ENCODE measurements around the gene SERPINB7.

SERPINB7 gene

DNA sequence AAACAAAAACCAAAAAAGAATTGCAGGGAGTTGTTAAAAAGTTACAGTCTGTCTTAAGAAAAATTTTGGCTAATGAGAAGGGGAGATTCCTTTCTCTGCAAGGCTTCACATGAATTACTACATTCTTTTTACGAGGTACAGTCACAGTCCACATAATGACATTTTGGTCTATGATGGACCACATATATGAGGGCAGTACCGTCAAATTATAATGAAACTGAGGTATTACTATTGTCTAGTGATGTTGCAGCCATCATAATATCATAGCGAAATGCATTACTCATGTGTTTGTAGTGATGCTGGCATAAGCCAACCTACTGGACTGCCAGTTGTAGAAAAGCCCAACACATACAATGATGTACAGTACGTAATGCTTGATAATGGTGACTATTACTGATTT is 12.5 kb downstream of the SERPINB7 start:
- DNase-seq (ENCODE audit: low read depth), result no peak

DNA sequence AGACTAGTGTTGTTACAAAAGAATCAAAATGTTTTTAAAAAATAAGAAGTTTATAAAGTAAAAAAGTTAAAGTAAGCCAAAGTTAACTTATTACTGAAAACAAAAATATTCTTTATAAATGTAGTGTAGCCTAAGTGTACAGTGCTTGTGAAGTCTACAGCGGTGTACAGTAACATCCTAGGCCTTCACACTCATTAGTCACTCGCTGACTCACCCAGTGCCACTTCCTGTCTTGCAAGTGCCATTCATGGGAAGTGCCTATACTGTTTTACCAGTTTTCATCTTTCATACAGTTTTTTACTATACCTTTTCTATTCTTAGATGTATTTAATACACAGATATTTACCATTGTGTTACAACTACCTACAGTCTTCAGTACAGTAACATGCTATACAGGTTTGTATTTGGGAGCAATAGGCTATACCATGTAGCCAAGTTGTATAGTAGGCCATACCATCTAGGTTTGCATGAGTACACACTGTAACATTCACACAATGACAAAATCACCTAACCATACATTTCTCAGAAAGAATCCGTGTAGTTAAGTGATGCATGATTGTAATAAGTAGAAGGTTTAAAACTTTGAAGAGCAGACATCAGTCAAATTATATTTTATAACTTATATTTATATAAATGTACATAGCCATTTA is 13.4 kb downstream of the SERPINB7 start:
- DNase-seq (ENCODE audit: low read depth), result peak; percentile 25

DNA sequence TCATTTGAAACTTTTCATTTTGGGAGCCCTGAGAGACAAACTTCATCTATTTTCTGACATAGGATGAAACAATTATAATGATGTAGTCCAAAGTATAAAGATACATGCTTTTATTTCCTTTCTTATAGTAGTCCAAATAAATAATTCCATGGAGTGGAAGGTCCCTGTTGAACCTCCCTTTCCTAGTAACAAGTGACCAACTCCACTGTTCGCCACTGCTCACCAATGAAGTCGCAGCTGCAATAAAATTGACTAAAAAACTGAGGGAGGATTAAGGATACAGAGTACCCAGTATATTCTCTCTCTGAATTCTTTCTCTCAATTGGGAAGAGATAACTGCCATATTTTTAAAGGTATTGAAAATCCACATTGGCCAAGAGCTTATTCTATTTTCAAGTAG is 14.1 kb downstream of the SERPINB7 start:
- DNase-seq (ENCODE audit: low read depth), result no peak

DNA sequence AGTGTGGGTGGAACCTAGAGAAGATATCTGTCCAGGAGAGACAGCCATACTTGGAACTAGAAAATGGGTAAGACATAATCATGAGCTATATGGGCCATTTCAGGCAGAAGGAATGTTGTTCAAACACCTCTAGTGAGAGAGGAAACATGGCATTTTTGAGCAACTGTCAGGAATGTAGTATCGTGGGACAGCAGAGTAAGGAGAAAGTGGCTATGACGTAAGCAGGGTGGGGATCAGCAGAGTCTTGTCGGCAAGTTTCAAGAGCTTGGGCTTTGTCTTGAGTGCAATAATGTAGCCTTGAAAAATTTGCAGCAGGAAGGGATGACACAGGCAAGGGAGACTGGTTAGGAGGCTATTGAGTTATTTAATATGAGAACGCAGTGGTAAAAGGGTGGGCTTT is 20.4 kb downstream of the SERPINB7 start:
- no peak for DNase-seq (ENCODE audit: low read depth)

DNA sequence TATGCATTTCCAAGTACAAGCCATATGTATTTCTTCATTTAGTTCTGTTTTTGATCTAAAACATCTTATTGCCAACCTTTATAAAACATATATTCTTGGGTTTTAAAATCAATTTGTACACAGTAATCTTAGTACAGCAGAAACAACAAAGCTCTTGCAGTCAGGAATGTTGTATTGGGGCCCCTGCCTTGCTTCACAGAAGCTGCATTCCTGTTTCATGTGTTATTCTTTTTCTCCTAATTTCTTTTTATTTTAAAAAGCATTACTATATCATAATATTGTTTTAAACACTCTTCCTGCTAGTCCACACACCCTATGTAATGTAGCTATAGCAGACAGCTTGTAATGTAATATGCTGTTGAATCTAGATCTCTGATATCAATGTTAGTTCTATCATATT is 24.0 kb downstream of the SERPINB7 start:
- no peak for DNase-seq (ENCODE audit: low read depth)

DNA sequence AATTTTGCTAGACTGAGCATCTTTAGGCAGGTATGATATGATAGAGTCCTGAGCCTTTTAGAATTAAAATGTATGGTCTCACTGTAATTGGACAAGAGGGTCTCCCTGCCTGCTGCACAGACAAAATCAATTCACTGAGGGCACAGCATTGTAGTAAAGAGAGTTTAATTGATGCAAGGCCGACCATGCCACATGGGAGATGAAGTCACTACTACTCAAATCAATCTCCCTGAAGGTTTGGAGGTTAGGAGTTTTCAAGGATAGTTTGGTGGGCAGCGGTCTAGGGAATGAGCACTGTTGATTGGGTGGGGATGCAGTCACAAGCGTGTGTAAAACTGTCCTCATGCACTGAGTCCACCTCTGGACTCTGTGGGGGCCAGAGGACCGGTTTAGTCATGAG is 26.1 kb downstream of the SERPINB7 start:
- no peak for DNase-seq (ENCODE audit: low read depth)

DNA sequence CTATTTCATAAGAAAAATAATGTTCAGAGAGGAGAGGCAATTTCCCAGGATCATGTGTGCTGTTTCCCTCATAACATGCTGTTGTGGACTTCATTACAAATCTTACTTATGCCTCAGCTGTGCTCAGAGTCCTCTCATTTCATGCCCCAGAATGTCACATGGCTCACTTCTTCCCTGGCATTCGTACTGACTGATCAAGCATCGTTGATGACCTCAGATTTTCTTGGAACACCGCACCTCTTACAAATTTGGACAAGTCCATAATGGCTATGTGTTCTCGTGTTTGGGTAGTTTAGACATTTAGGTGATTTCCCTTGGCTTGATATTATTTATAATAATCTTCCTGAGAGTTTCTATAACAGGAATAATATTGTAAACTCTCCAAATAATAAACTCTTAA is 32.9 kb downstream of the SERPINB7 start:
- DNase-seq (ENCODE audit: low read depth), result no peak

DNA sequence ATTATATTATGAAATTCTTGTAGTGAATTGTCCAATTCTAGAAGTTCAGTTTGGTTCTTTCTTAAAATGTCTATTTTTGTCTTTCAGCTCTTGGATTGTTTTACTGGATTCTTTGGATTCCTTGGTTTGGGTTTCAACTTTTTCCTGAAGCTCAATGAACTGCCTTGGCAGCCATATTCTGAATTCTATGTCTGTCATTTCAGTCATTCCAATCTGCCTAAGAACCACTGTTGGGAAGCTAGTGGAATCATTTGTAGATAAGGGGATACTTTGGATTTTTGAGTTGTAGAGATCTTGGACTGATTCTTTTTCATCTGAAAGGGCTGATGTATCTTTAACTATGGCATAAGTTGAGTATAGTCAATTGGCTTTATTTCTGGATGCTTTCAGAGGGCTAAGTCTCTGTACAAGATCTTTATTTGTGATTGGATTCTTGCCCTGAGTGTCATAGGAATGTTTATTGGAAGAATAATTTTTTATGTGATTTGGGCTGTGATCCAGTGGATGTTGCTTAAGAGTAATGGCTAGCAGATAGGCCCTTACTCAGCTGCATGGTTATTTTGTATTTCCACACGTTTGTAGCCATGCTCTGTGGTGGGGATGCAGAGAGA is 42.3 kb downstream of the SERPINB7 start:
- no peak for DNase-seq (ENCODE audit: low read depth)

DNA sequence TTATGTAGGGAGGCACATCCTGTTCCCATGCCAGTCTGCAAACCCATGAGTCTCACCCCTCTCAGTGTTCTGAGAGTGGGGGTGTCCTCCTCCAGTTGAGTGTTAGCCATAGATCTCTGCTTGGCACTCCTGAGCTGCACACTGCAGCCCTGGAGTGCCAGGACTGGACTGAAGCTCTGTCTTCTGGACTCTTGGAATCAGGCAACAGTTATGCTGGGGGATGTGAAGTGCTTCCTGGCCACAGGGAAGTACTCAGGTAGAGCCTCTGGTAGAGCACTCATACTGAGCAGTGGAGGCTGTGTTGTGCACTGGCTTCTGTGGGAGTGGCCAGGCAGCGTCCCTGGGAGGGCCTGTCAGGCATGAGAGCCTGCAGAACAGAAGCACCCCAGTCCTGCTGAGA is 43.0 kb downstream of the SERPINB7 start:
- DNase-seq (ENCODE audit: low read depth), result no peak

DNA sequence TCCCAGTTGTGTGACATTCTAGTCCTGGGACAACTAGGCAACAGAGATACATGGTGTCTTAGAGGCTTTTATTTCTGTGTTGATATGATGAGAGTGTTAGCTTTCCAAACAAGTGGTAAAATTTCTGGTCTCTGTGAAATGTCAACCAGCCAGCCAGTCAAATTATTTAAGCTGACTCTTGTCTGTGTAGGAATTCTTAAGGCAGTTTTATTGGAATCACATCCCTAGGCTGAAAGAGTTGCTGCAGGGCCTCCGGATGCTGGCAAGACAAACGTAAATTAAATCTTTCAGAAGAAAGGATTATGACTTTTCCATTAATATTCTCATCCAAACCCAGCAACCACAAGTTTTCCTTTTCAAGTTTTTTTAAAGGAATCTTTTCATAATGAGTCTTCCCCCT is 44.6 kb downstream of the SERPINB7 start:
- no peak for DNase-seq (ENCODE audit: low read depth)

DNA sequence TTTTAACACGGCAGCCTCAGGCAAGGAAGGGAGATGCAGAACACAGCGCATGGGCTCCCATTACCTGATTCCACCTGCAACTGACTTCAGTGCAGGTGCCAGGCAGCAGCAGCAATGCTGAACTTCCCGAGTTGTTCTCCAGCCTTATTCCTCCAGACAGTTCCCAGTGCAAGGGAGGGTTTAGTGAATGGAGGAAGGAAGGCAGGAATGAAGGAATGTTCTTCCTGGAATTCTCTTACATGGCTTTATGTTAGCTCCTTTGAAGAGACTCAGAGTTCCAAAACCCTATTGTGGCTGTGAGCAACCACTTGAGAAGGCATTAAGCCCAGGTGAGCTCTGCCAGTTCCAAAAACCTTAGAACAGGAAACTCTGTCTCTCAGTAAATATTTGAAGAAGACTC is 45.5 kb downstream of the SERPINB7 start:
- DNase-seq (ENCODE audit: low read depth), result no peak

DNA sequence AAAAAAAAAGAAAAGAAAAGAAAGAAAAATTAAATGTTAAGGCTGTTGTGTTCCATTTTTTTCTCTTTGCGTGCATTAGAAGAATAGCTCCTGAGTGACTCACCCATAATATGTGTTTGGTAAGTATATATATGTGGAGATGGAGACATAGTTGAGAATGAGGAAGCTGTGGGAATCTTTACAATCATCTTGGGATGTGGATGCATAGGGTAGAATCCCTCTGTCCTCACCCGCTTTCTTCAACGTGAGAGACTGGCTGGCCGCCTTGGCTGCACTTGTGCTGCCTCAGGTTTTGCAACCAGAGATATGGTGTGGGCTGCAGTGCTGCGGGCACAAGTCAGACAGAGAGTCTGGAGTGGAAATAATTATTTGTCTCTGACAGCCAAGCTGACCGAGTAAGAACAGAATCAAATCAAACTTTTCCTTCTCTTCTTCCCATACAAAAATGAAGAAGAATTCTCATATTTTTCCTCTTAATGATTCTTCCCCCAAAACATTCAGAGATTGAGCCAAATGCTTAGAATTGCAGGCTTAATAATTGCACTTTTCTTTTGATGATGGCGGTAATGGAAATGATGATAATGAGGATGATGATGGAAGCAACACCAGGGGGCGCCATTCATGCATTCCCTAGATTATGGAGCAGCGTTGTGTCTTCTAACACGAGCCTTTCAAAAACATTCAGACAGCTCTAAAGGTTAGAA is 48.5 kb downstream of the SERPINB7 start:
- DNase-seq (ENCODE audit: low read depth), result peak; percentile 13

DNA sequence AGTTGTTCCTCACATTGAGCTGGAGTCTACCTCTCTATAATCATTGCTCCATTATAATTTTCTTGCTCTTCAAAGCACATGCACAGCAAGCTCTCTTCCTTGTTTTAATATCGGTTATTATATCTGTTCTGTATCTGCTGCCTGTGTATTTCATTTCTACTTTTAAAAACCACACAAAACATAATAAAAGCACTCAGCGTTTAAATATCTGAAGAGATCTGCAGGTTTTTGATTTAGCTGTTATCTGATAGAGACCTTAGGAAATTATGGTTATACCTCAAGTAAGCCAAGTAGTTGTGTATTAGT is 49.0 kb downstream of the SERPINB7 start:
- no peak for DNase-seq (ENCODE audit: low read depth)

DNA sequence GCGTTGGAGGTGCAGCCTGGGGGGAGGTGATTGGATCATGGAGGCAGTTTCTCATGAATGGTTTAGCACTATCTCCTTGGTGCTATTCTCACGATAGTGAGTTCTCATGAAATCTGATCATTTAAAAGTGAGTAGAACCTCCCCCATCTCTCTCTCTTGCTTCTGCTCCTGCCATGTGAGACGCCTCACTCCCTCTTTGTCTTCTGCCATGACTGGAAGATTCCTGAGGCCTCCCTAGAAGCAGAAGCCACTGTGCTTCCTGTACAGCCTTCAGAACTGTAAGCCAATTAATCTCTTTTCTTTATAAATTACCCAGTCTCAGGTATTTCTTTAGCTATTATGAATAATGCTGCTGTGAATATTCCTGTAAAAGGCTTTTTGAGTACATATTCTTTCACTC is 52.9 kb downstream of the SERPINB7 start:
- no peak for DNase-seq (ENCODE audit: low read depth)

DNA sequence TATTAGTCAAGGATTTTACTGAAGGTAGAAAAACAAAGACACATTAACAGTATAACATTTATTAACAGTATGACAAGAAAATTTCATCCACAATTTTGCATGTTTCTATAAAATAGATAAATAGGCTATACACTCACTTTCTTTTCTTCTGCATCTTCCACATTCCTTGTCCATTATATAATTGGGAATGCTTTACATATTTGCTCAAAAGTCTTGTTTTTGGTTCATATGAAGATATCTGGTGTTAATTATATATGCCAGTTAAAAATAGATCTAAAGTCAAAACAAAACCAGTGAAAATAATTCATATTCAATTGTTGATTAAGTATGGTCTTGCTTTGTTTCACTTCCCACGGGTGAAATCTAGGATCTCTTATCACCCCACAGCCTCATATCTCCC is 53.4 kb downstream of the SERPINB7 start:
- DNase-seq (ENCODE audit: low read depth), result no peak

DNA sequence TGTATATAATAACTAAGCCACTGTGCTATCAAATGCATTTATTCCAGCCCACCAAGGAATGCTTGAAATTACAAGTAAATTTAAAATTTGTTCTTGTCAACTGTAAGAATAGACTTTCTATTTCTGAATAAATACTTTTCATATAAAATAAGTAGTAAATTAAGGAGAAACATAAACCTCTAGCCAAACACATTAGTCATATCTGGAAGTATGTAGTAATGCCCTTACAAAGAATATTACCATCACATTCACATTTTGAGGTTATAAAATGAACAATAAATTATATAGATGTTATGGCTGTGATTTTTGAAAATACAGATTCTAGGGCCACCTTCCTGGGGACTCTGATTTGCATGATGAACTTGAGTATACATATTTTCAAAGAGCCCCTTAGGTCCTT is 54.7 kb downstream of the SERPINB7 start:
- no peak for DNase-seq (ENCODE audit: low read depth)

DNA sequence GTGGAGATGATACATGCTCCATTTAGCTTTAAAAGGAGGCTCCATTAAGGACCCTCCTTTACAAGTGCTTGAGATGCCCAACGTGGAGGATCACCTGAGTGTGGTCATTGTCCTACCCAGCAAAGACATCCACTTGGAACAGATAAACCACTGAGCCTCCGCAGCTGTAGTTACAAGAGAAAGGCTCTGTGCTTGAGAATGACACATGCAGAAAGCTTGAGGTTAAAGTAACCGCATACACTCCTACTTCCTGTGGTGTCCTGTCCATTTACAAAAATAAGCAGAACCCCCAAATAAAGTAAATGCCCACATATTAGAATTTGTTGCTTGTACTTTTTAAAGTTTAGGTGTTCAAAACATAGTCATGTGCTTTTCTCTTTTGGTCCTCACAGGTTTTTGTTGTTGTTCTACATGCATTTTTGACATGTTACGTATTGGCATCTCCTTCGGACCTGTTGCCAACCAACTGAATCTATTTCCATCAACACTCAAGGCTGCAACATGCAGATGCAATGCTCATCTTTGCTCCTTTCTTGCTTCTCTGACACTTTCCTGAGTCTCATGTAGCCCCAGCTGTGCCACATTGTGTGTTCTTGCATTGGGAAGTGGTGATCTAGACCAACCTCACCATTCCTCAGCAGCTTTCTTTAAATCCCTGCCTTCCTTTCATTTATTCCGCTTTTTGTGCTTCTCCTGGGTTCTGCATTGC is 56.0 kb downstream of the SERPINB7 start:
- no peak for DNase-seq (ENCODE audit: low read depth)

DNA sequence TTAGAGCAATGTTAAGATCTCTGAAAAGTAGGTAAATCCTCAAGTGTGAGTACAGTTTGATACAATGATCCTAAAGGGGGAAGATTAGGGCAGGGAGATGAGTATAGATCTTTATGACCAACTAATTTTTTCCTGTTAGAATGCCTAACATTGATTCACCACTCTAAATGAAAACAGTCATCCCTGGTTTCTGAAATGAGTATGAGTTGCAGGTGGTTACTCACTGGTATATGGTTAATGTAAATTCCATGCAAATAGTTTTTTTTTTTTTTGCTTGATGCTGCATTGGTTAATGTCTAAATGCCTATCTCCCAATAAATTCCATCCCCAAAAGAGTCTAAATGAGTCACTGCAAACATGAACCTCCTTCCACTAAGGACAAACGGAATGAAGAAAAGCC is 57.3 kb downstream of the SERPINB7 start:
- DNase-seq (ENCODE audit: low read depth), result no peak

DNA sequence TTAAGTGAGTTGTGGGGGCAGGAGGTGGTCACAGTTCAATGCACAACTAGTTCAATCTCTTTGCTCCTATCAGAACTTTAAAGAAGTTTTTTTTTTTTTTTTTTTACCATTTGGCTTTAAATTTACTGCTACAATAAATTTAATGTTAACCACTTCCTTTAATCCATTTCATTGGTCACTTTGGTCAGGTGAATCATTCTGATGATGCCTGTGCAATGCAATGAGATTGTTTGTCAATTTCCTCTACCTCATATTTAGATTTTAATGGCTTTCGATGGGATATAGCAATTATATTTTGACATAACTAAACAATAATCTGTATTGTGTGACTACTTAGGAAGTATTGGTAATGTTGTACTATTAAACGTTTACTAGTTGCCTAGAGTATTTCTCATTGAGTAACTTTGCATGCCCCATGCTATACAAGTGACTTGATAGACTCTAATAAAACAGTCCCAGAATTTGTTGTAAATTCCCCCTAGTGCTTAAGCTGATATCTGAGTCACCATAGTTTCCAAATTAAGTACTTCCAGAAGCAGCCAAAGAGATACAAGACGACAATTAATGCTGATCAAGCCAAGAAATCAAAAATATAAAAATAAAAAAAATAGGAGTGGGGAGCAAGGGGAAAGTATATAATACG is 59.4 kb downstream of the SERPINB7 start:
- no peak for DNase-seq (ENCODE audit: low read depth)

DNA sequence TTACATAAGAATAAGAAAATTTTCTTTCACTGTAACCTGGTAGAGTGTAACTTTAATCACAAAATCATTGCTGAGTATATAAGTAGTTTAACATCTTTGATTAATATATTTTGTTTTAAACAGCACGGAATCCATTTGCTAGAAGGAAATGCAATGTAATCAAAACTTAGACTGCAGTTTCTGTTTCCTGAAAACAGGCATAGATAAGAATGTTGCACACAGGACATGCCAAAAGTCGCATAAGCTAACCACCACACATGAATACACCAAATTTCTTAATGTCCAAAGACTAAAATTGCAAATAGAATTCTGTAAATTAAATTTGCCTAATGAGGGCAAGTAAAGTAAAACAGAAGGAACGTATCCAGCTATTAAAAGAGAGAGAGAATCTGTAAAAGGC is 61.2 kb downstream of the SERPINB7 start:
- no peak for DNase-seq (ENCODE audit: low read depth)

DNA sequence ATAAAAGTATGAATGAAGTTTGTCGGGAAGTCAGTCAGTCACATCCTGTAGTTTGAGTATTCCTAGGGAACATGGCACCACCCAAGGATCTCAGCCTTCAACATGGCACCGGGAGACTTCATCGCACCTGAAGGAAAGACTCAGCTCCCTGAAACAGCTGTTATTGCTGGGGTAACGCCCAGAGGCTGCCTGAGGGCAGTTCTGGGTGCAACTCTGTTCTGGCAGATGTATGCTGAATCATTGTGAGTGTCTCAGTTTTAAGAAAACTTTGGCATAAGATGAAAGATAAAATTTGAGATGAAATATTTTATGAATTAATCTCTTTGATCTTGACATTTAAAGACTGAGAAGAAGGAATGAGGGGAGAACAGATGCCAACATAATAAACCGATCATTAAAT is 62.4 kb downstream of the SERPINB7 start:
- DNase-seq (ENCODE audit: low read depth), result no peak

DNA sequence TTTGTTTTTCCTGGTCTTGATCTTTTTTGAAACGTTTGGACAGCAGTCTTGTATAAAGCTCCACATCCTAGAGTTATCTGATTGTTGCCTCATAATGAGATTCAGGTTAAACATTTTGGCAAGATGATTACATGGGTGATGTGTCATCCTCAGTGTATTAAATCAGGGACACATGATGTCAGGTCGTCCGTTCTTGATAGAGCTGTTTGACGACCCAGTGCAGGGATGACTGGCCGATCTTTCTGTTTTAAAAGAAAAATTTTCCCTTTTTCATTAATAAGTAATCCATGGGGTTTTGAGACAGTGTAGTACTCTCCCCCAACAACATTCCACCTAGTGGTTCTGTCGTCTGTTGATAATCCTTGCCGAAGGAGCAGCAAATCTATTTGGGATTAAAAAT is 67.8 kb downstream of the SERPINB7 start:
- DNase-seq (ENCODE audit: low read depth), result no peak

DNA sequence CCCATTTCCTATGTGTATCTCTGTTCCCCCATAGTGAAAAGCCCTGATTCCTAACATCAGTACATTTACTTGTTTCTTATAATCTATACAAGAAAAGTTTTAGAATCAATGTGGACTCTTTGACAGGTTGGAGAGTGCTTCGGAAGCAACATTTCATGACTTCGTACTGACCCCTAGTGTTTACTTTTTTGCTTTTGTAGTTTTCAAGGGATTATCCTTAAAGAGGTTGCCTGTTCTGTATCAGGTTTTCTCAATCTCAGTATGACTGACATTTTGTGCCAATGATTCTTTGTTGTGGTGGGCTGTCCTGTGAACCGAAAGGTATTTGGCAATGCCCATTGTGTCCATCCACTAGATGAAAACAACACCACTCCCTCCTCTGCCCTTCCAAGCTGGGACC is 69.0 kb downstream of the SERPINB7 start:
- DNase-seq (ENCODE audit: low read depth), result no peak

All from stimulated activated CD8-positive, alpha-beta memory T cell treated with anti-CD3 and anti-CD28 coated beads, Interleukin-7, amount 100 ng/mL, for 24 hours (primary cell).